CD4-positive, alpha-beta T cell treated with Interleukin-21 for 1 hour (primary cell): ENCODE data around the gene UXS1.

Experiments used
- DNase-seq: peaks from one replicate; pipeline ENCODE4 v3.0.0-alpha.2; 2020

UXS1 gene

GRCh38 chr2:106129150-106129549, 65.0 kb downstream of the UXS1 start:
- DNase-seq, result no peak

DNA sequence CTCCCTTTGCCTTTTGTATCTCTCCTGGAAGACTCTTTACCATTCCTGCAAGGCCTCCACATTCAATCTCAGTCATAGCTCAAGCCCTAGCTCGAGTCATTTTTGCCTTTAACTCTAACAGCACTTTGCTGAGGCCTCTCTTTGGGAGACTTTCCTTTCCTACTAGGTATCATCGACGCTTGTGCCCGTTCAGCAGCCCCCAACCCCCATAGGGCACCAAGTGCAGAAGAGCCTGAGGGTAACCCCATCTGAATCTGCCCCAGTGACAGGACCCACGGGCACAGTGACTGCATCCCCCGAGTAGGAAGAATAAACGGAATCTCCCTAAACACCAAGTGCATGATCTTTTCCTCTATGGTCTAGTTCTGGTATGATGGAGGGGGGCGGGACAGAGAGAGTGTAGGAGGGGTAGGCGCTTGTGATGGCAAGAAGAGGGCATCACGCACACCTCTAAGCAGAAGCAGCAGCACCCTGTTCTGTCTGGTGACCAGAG, 66.3 kb downstream of the UXS1 start:
- no peak for DNase-seq

- no peak for DNase-seq
Measured at GRCh38 chr2:106127282-106127771, 66.8 kb downstream of the UXS1 start.

- DNase-seq, result no peak
Measured at GRCh38 chr2:106126705-106127281, 67.3 kb downstream of the UXS1 start.

DNA sequence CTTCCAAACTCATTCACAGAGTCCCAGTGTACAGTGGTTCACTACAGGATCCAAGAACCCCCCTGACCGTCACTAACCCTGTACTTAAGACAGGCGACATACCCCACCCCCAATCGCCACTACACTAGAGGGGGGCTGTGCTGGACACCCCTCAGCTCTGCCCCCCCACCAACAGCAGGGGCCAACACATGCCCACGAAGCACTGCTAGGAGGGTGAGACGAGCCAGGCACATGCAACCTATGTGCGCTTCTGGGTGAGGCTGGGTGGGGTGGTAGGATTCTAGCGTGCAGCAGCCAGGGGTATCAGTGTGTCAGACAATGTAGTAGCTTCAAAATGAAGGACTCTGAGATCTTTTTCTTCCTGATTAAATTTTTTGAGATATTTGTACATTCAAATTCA, 67.8 kb downstream of the UXS1 start:
- no peak for DNase-seq

- DNase-seq, result no peak
Measured at GRCh38 chr2:106124905-106125549, 69.1 kb downstream of the UXS1 start.

GRCh38 chr2:106124106-106124756, 69.9 kb downstream of the UXS1 start:
- DNase-seq, result no peak

GRCh38 chr2:106122157-106122556, 71.9 kb downstream of the UXS1 start:
- no peak for DNase-seq

DNA sequence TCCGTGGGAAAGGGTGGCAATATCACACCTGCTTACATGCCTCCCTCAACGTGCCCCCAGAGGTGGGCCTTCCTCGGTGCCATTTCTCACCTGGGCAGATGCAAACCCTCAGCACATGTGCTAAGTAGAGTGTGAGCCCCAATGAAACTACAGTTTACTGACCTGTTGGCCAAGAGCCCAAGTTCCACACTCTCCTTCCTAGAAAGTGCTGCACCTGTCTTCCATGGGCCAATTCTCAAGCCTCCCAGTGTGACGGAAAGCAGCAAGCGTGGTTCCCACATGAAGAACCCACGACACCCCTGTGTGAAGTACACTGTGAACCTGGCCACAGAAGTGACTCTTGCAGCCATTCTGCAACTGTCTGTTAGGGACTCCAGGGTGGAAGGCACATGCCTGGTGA, 73.7 kb downstream of the UXS1 start:
- DNase-seq, result no peak

GRCh38 chr2:106119074-106119473, 75.0 kb downstream of the UXS1 start:
- no peak for DNase-seq

DNA sequence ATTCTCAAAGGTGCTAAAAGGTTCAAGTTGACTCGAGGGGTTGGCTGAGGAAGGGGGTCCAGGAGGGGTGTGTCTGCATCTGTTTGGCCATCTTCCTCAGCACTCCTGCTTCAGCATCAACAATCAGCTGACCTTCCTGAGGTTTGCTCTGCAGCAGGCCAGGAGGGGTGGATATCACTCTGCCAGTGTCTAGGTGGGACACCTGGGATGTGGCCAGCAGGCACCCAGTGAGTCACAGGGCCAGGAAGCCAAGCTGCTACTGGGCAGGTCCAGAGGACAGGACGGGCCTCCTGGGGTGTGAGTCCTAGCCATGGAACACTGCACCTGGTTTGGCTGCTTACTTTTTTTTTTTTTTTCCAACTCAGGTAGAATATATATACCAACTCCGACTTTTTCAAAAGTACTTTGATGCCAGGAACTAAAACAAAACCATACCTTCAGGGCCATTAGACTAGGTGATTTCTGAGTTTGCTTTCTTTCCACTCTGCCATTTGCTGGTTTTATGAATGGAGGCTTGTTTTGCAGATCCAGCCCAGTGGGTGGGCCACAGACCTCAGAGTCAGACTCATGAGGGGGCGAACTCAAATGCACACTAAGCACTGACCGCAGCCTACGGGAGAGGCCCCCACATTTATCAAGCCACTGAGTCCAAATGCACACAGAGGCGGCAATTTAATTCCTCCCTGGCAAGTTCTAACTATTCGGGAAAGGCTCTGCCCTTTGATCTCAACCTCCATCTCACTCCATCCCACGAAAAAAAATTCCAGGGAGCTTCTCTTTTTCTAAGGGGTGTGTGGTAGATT, 76.0 kb downstream of the UXS1 start:
- DNase-seq, result no peak

DNA sequence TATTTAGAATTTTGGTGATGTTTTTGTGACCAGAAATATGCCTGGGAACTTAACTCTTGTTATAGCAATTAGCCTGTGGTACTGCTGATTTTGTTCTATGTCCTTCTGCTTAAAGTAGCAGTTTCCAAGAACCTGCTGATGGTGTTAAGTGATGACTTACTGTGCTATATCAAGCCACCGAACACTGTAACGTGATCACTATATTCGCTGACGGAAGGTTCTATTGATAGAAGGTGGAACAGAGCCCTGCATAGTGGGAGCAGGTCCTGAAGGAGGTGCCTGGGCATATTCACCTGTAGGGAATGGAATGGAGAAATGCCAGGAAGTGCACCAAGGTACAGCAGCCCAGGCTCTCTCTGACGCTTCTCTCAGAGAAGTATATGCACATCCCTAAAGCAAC, 76.8 kb downstream of the UXS1 start:
- DNase-seq, result no peak

DNA sequence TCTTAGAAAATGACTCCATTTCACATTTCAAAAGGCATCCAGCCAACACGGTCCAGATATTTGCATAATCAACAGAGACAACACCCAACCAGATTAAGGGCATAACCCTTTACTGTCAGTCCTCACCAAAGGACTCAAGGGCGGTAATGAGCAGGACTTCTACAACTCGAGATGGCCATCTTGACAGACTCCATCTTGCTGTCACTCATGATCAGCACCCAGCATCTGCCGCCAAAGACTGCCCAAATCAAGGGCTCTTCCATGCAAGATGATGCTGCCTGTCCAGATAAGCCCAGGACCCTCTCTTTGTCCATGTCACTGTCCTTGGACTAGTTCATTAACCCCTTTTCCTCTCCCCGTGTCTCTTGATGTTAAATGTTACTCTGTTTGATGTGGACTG, 77.9 kb downstream of the UXS1 start:
- DNase-seq, result no peak

DNA sequence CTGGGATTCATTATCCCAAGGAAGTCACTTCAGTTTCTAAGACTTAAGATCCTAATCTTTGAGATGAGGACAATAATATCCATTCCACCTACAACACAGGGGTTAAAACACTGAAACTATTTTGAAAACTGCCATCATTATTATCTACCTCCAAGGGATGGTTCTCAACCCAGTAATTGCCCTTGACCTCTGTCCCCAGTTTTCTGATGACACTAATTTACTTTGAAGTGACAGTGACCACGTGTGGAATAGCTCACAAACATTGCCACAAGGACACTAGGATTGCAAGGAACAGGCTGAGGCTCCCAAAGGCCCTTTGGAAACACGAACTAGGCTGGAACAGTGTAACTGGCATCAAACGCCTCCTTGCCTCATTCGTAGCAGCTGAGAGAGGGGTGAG, 78.4 kb downstream of the UXS1 start:
- DNase-seq, result no peak

- no peak for DNase-seq
Measured at GRCh38 chr2:106115250-106115649, 78.9 kb downstream of the UXS1 start.

- no peak for DNase-seq
Measured at GRCh38 chr2:106114166-106114565, 79.9 kb downstream of the UXS1 start.

DNA sequence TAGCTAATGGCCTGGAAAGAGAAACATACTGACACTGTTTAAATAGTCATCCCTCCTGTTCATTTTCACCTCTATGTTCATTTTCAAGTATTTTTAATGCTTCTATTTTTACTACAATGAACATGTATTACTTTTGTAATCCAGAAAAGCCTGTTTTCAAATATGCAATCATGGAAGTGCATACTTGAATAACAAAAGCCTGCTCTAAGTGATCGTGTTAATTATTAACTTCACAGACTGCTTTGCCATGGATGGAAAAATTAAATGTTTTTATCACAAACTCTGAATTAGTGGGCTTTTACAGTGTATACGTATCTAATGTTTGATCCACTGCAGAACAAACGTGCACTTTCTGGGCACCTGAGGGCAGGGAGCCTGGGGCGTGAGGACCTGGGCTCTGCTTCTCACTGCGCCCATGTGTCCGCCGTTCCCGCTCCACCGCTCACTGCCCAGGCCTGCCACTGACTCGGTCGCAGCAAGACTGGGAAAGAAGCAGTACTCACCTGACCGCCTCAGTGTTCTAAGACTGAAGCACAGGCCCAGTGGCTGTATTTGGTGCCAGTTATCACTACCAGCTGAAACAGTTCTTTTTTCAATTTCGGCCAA, 80.6 kb downstream of the UXS1 start:
- no peak for DNase-seq

DNA sequence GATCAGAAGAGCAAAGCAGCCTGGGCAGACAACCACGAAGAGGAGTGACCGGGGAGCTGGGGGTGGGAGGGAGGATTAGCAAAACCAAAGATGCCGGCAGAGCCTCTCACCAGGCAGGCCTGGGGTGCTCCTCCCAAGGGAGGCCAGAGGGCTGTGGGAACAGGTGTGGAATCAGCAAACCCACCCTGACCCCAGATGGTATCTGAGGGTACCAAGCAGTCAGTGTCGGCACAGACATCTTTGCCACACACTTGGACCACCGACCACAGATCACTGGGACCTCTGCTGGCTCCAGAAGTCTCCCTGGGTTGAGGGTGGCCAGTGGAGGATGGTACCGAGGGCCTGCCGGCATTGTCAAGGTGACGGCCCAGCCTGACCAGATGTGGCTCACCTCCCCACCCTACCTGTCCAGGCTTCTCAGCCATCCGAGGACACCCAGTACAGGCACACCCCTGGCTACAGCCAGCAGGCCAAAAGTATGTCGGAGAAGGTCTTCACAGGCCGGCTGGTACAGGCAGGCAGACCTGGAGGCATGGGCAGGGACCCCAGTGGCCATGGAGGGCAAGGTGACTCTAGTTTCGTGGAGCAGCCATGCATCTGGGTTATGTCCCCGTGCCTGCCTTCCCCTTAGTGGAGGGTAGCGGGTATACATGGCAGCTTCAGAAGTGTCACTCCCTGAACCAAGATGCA, 82.1 kb downstream of the UXS1 start:
- no peak for DNase-seq

GRCh38 chr2:106109675-106110424, 84.3 kb downstream of the UXS1 start:
- DNase-seq, result no peak

GRCh38 chr2:106108791-106109190, 85.3 kb downstream of the UXS1 start:
- DNase-seq, result no peak

DNA sequence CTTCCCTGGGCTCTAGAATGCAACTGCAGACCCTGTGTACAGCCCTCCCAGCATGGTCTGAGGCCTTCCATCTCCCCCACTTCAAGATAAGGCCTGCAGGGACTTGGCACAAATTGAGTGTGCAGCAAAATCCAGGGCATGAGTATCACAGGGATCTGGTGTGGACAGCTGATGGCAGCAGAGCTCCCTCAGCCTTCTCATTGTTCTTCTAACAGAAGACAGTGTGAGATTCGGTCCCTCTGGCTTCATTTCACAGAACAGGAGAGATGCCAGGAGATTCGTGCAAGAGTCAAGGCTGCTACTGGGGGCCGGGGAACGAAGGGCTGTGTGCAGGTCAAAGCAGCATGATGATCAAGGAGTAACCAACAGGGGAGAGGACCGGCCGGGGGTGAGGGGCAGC, 85.8 kb downstream of the UXS1 start:
- no peak for DNase-seq
